Ovary (tissue), 9 donors: ENCODE data around the gene NEK2. TPM values are rescaled to one million over a fixed set of nuclear protein-coding genes. Genes with fewer than 3 reads are reported as not detected.

Source experiments
- DNase-seq, 5 donors: peaks; one replicate each; pipeline ENCODE4 v3.0.0-alpha.2; 2019 to 2020
- H3K27ac ChIP-seq, 2 donors: fragments of 200-600 bp; one replicate each; pipeline versions ENCODE4 v1.5.1 to v1.8.0; 2019 to 2022
- H3K27me3 ChIP-seq: fragments of 200-600 bp; one replicate; pipeline ENCODE4 v1.8.0; 2022
- H3K36me3 ChIP-seq: fragments of 200-600 bp; sonication (generic); one replicate; pipeline ENCODE4 v1.5.1; 2019
- H3K4me1 ChIP-seq: one replicate; pipeline ENCODE4 v1.8.1; 2013; ENCODE audit warnings: mild to moderate bottlenecking, moderate library complexity; ENCODE audit not compliant: insufficient read depth
- H3K4me3 ChIP-seq: fragments of 200-600 bp; sonication (generic); one replicate; pipeline ENCODE4 v1.5.1; 2017
- H3K9me3 ChIP-seq, 2 donors: fragments of 200-600 bp in 1 of 2; sonication (generic) in 1 of 2; one replicate each; pipeline versions ENCODE4 v1.5.1 to v1.8.1; 2013 to 2019; ENCODE audit warnings: mild to moderate bottlenecking in 1 of 2, moderate library complexity in 1 of 2
- EP300 ChIP-seq: sonication (generic); formaldehyde crosslinking; IDR thresholded peaks from one replicate; pipeline ENCODE4 v1.6.1; 2017; ENCODE audit warnings: antibody characterized with exemption
- POLR2A ChIP-seq: fragments of 450-650 bp; IDR thresholded peaks from one replicate; pipeline ENCODE4 v1.6.1; 2017; ENCODE audit warnings: antibody characterized with exemption, mild to moderate bottlenecking, moderate library complexity
- WGBS, 3 donors: extraction: QIAGEN DNeasy Blood & Tissue Kit in 1 of 3; methylation state at CpG; one replicate each; pipeline versions ENCODE4 v1.1.5 to v1.1.7; 2013 to 2017; 5-methylcytosine and 5-hydroxymethylcytosine counted together
- intact Hi-C, 4 donors: fragments of 100-400 bp; cut with DNase I; formaldehyde crosslinking; loops; one replicate each; pipeline versions ENCODE4 v1.11.0 to v1.15.1; 2022 to 2023
- polyA plus RNA-seq, 2 donors: library from polyadenylated mRNA; stranded (reverse); fragments of 200-250 nt in 1 of 2; fragments of 350-450 nt in 1 of 2; fragmentation: Illumina TruSeq in 1 of 2; extraction: RNeasy Lipid Tissue Mini Kit (QIAGEN cat#74804) in 1 of 2; gene quantifications; one replicate each; pipeline ENCODE4 v1.2.3, GENCODE V29; 2013 to 2014
- total RNA-seq, 7 donors: library from RNA; depleted of rRNA in 2 of 7; stranded (reverse); fragments of >200 nt in 2 of 7; fragmentation: NEBNext Ultra II Directional in 3 of 7; extraction: Animal tissue kit (Norgen Biotek cat#: 25700) in 3 of 7; gene quantifications; one replicate each; pipeline versions ENCODE4 v1.1.0 to v1.2.4, GENCODE V29; 2016 to 2023
- TF ChIP-seq, protein P1 (sequence below), 3 donors: fragments of 450-650 bp in 2 of 3; fragments of 200-600 bp in 1 of 3; IDR thresholded peaks; one replicate each; pipeline versions ENCODE4 v1.5.1 to v1.8.0; 2016 to 2022; ENCODE audit warnings: antibody characterized with exemption in 3 of 3, mild to moderate bottlenecking in 1 of 3
- donor health status: DM: no; HTN: no; CAD: no; lungs with moderate emphysema.
- donor health status: DM: no; HTN: no; CAD: no.
- donor health status: Bipolar disorder and iron deficiency.
- donor health status: DM: yes; HTN: yes; CAD: no.
- donor health status: DM: no; HTN: no; CAD: no.
- donor health status: DM: yes; HTN: yes; CAD: no.

Gene NEK2
- total and polyA plus RNA-seq, 9 donors = 0.20 to 1.8 (median 0.37) TPM; not detected in 4

- intact Hi-C loops = no loop called here
- Histone ChIP-seq H3K9me3 (no peaks in the 10 kb centered on the region), H3K27ac (no peak overlapping the region), H3K27me3 (no peaks in the 10 kb centered on the region), H3K4me3 (no peak overlapping the region), H3K4me1 (no peaks in the 10 kb centered on the region), H3K36me3 (no peaks in the 10 kb centered on the region)
- 70 to 73% (median 72%) methylated on average over 2 of the region's 2 CpGs for WGBS, 3 donors
- no peak for DNase-seq
- TF ChIP-seq EP300 = no peak
- TF ChIP-seq POLR2A = no peak
- TF ChIP-seq, protein P1, sequence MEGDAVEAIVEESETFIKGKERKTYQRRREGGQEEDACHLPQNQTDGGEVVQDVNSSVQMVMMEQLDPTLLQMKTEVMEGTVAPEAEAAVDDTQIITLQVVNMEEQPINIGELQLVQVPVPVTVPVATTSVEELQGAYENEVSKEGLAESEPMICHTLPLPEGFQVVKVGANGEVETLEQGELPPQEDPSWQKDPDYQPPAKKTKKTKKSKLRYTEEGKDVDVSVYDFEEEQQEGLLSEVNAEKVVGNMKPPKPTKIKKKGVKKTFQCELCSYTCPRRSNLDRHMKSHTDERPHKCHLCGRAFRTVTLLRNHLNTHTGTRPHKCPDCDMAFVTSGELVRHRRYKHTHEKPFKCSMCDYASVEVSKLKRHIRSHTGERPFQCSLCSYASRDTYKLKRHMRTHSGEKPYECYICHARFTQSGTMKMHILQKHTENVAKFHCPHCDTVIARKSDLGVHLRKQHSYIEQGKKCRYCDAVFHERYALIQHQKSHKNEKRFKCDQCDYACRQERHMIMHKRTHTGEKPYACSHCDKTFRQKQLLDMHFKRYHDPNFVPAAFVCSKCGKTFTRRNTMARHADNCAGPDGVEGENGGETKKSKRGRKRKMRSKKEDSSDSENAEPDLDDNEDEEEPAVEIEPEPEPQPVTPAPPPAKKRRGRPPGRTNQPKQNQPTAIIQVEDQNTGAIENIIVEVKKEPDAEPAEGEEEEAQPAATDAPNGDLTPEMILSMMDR (IDR thresholded peaks at IDR 0.05) = no peak
Observed at GRCh38 chr1:211715971-211716370, 40.5 kb upstream of the NEK2 start.

DNA sequence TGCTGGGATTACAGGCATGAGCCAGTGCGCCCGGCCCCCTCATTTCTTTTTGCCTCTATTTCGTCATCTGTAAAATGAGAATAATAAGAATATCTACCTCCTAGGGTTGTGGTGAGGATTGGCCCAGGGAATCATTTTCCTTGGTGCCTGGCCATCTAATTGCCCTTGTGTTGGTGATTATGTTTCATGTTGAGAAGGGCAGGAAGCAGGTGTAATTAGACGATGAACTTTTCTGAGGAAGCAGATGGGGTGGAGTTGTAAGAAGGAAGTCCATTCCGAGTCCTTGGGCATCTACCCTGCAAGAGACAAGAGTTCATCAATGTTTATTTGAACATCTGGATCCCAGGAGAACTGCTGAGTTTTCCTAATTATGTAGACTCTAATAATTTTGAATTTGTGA, 38.7 kb upstream of the NEK2 start:
- no peak for DNase-seq
- H3K4me3 ChIP-seq = no peak overlapping the region
- no peaks in the 10 kb centered on the region for H3K36me3 ChIP-seq
- 71 to 85% (median 80%) methylated on average over 5 of the region's 5 CpGs for WGBS, 3 donors
- no peaks in the 10 kb centered on the region for H3K9me3 ChIP-seq
- no peak overlapping the region for H3K27ac ChIP-seq
- H3K27me3 ChIP-seq = no peaks in the 10 kb centered on the region
- intact Hi-C loops = no loop called here
- H3K4me1 ChIP-seq = no peaks in the 10 kb centered on the region
- TF ChIP-seq EP300 = no peak
- TF ChIP-seq, protein P1 (IDR thresholded peaks at IDR 0.05) = no peak
- no peak for TF ChIP-seq POLR2A

DNA sequence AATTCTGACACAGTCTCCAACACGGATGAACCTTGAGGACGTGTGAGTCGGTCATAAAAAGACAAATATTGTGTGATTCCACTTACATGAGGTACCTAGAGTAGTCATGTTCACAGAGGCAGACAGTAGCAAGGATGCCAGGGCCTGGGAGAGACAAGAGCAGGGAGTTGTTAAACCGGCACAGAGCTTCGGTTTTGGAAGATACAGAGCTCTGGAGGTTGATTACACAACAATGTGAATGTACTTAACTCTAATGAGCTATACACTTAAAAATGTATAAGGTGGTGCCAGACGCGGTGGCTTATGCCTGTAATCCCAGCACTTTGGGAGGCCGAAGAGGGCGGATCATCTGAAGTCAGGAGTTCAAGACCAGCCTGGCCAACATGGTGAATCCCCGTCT, 37.8 kb upstream of the NEK2 start:
- Histone ChIP-seq H3K36me3 (no peaks in the 10 kb centered on the region), H3K4me1 (no peaks in the 10 kb centered on the region), H3K9me3 (no peaks in the 10 kb centered on the region), H3K27me3 (no peaks in the 10 kb centered on the region), H3K27ac (no peak overlapping the region), H3K4me3 (no peak overlapping the region)
- TF ChIP-seq POLR2A = no peak
- TF ChIP-seq EP300 = no peak
- TF ChIP-seq, protein P1 (IDR thresholded peaks at IDR 0.05) = no peak
- intact Hi-C loops = no loop called here
- WGBS, 3 donors = 87 to 88% (median 88%) methylated on average over 10 of the region's 10 CpGs
- no peak for DNase-seq

DNA sequence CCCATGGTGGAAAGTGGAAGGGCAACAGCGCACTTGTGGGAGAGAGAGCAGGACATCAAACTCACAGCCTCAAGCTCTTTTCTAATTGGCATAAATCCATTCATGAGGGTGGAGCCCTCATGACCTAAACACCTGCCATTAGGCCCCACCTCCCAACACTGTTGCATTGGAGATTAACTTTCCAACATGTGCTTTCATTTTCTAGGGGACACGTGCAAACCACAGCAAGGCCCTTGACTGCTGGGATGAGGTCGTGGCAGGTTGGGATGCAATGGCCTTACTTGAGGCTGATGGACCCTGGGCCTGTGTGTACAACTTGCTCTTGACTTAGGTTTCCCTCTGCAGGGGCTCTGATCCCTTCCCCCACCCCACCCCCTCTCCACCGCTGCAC, 35.9 kb upstream of the NEK2 start:
- Histone ChIP-seq H3K36me3 (no peaks in the 10 kb centered on the region), H3K9me3 (no peaks in the 10 kb centered on the region), H3K27ac (no peak overlapping the region), H3K27me3 (no peaks in the 10 kb centered on the region), H3K4me1 (no peaks in the 10 kb centered on the region), H3K4me3 (no peak overlapping the region)
- WGBS, 3 donors = 91 to 94% (median 94%) methylated on average over 4 of the region's 4 CpGs
- no peak for DNase-seq
- intact Hi-C loops = no loop called here
- TF ChIP-seq, protein P1 (IDR thresholded peaks at IDR 0.05) = no peak
- TF ChIP-seq POLR2A (no peak), EP300 (no peak)
